NCI-H1417 (cell line): ENCODE data around the gene VRK2.
"Not testable (repeated sequence)": the region's sequence is repeated elsewhere in the genome, so short reads cannot be mapped to it uniquely, and the experiment has no call there.

Experiments
- DNase-seq, 3 experiments: peaks; one replicate each; lab custom pipeline; 2025; lab: John Stamatoyannopoulos, UW

The VRK2 gene

DNA sequence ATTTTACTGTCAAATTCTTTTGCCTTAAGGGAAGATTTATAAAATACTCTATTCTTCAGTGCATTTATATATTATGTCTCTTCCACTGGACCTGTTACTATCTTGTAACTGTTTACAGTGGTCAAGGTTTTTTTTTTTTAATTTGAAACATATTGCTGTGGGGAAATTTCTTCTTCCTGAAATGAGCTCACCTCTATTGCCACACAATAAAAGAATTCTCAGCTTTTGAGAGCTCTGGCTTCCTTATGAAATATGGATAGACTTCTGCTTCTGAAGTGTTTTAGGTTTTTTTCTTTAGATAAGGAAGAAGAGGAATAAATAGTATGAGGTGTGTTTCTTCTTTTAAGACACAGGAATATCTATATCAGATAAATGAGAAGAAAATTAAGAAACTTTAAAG, 7.7 kb downstream of the VRK2 start:
- DNase-seq, result no peak

DNA sequence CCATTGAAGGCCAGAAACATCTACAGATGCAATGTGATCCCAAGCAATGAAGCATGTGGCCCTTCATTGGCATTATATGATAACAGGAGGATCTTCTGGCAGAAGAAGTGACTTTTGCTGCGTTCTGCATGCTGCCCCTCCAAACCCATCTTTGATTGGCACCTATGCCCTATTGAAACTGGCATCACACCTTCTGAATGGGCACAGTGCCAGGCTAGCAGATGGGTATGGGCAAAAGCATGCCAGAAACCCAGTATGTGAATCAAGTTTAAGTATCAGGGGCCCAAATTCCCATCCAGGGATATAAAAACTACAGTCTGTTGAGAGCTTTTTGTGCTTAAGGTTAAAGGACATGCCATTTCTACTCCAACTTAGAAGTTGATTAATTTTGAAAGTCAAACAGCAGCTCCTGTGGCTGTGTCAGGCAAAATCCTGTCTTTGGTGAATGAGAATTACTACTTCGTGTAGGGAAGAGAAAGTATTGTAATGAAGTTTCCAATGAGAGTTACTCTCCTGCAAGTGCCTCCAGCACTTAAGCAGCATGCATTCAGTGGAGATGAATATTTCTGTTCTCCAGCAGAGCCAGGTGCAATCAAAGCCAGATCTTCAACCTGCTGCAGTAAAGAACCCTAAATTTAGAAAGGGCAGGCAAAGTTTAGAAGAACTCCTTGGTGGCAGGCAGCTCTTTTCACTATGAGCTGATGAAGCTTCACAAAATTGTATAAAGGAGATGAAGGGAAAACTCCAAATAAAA, 8.6 kb downstream of the VRK2 start:
- DNase-seq, result no peak

DNA sequence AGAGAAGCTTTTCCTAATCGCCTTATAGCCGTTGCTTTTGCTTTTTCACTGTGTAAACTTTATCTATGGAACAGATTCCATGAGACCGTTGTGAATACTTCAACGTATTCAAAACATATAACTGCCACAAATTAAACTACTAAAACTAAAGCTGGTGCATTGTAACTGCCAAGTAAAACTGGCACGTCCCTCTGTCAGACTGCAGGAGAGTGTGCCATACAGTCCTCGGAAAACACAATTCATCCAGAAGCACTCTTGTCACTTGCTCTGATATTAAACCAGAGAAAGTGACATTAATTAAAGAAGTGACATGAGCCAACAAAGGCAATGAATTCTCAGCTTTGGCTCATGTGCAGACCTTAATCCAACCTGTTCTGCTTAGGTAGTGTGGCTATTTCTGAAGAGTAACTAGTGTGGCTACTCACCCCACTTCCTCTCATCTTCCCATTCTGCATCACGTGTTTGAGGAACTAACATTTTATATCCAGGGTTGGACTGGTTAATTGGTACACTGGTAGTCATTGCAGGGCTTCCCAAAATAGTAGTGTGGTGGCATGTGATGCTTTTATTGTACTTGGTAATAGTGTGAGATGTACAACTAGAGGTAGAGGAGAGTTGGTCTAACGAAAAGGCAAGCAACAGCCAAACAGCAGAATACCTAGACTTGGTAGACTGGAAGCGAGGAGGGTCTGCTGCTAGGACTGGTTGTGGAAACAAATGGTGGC, 9.7 kb downstream of the VRK2 start:
- DNase-seq, result no peak

DNA sequence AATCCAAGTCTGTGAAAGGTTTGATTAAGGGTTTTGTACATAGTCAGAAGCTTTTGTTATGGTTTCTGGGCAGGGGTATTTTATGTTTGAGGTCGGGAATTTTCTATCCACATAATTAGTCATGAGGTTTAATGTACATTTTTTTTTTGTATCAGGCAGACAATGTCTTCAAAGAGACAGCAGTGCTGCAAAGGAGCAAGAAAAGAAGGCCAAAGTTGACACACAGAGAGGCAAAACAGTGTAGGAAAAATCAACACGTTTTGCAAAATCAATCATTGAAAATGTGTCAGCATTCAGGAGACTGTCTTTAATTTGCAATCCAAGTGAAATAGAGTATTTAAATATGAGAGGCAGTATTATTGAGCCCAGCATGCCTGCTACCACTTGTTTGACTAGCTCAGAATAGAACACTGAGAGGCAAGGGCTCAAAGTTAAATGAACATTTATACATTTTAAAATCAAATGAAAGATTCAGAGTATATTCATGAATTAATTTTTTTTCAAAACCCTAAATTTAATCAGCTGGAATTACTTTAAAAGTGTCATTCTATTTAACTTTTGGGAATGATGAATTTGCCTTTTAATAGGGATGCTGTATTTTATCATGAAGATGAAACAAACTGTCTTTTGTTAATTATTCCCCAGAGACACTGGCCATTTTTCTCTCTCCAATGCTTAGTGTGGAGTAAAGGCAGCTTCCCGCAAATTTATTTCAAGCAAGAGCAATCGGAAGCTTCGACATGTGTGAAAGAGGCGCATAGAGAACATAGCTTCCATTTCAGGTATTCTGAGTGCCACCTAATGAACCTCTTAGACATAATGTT, 11.3 kb downstream of the VRK2 start:
- DNase-seq, result peak in 1 of 3 experiments; percentile 49

DNA sequence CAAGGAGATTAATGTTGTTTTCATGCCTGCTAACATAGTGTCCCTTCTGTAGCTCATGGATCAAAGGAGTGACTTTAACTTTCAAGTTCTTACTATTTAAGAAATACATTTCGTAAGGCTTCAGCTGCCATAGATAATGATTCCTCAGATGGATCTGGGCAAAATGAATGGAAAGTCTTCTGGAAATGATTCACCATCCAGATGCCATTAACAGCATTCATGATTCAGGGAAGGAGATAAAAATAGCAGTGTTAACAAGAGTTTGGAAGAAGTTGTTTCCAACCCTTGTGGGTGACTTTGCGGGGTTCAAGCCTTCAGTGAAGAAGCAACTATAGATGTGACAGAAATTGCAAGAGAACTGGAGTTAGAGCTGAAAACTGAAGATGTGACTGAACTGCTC, 17.0 kb downstream of the VRK2 start:
- DNase-seq, result no peak

DNA sequence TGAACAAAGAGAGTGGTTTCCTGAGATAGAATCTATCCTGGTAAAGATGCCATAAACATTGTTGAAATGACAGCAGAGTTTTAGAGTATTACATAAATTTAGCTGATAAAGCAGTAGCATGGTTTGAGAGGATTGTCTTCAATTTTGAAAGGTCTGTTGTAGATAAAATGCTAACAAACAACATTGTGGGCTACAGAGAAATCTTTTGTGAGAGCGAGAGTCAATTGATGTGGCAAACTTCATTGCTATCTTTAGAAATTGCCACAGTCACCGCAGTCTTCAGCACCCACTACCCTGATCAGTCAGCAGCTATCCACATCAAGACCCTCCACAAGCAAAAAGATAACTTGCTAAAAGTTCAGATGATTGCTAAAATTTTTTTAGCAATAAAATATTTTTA, 17.5 kb downstream of the VRK2 start:
- DNase-seq, result no peak

DNA sequence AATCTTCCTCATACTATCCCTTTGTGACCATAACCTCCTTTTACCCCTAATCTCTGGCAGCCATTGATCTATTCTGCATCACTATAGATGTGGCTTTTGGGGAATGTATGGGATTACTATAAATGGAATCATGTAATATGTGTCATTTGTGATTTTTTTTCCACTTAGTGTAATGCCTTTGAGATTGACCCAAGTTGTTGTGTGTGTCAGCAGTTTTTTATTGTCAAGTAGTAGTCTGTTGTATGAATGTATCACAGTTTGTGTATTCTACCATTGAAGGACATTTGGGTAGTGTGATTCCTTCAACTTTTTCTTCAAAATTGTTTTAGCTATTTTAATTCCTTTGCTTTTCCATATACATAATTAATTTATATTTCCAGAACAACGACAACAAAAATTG, 18.6 kb downstream of the VRK2 start:
- DNase-seq, result no peak

DNA sequence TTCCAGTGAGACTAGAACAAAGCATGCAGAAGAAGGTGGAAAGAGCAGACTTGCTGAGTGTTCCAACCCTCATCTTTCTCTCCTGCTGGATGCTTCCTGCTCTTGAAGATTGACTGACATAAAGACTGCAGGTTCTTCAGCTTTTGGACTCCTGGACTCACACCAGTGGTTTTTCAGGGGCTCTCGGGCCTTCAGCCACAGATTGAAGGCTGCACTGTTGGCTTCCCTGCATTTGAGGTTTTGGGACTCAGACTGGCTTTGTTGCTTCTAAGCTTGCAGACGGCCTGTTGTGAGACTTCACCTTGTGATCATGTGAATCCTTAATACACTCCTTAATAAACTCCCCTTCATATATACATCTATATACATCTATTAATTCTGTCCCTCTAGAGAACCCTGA, 20.4 kb downstream of the VRK2 start:
- DNase-seq, result no peak

DNA sequence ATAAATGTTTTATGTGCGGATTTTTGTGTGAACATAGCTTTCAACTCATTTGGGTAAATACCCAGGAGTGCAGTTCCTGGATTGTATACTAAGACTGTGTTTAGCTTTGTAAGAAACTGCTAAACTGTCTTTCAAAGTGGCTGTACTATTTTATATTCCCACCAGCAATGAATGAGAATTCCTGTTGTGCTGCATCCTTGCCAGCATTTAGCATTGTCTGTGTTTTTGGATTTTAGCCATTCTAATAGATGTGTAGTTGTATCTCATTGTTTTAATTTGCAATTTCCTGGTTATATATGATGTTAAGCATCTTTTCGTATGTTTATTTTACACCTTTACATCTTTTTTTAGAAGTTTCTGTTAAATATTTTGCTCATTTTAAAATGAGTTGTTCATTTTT, 24.2 kb downstream of the VRK2 start:
- DNase-seq, result no peak

DNA sequence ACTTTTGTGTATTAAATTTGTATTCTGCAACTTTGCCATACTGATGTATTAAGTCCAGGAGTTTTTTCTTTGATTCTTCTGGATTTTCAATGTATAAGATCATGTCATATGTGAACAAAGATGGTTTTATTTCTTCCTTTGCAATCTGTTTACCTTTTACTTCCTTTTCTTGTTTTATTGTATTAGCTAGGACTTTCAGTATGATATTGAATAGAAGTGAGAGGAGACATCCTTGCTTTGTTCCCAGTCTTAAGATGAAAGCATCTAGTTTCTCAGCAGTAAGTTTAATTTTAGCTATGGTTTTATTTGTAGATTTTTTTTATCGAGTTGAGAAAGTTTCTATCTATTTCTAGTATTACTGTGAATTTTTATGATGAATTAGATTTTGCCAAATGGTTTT, 25.5 kb downstream of the VRK2 start:
- DNase-seq, result no peak

DNA sequence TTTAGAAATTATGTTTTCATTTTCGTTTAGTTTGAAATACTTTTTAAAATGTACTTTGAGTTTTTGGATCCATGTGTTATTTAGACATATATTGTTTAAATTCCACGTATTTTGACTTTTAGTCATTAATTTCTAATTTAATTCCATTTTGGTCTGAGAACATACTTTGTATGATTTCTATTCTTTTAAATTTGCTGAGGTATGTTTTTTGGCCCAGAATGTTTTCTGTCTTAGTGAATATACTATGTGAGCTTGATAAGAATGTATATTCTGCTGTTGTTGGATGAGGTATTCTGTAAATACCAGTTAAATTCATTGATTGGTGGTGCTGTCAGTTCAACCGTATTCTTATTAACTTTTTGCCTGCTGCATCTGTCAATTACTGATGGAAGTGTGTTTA, 26.4 kb downstream of the VRK2 start:
- DNase-seq, result no peak

DNA sequence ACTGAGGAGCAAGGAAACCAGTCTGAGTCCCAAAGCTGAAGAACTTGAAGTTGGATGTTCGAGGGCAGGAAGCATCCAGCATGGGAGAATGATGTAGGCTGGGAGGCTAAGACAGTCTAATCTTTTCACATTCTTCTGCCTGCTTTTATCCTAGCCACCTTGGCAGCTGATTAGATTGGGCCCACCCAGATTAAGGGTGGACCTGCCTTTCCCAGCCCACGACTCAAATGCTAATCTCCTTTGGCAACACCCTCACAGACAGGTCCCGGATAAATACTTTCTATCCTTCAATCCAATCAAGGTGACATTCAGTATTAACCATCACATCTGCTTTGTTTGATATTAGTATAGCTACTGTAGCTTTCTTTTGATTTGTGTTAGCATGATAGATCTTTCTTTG, 27.1 kb downstream of the VRK2 start:
- DNase-seq, result no peak

DNA sequence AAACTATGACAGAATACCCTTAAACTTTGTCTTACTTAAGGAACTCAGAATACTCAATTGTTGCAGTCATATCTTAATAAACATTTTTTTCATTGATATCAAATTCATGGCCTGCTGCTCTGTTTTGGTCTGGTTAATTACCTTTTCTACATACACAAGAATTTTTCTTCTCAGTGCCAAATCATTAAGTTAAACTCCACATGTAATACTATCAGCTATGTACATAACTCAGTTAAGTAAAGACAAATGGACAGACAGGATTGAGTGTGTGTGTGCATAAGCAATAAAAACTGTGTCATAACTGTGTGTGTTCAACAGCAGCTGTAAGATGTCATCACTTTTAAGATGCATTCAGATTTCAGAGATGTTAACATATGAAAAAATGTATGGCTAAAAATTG, 34.4 kb downstream of the VRK2 start:
- peak in 1 of 3 experiments; percentile 44 for DNase-seq

DNA sequence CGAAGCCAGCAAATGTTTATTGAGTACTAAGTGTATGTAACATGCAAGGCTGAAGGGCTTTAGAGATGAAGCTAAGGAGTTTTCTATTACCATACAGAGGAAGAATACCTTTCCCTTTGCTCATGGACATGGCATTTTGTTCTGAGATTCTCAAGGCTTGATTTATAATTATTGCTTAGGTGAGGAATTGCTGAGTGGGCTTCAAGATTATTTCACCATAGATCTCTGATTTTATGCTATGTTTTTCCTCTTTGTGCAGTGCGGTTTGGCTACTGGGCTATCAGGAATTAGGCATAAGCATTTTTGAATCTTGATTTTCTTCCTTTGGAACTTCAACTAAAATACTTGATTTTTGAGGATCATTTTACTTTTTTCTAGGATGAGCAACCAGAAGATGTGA, 42.5 kb downstream of the VRK2 start:
- no peak for DNase-seq

DNA sequence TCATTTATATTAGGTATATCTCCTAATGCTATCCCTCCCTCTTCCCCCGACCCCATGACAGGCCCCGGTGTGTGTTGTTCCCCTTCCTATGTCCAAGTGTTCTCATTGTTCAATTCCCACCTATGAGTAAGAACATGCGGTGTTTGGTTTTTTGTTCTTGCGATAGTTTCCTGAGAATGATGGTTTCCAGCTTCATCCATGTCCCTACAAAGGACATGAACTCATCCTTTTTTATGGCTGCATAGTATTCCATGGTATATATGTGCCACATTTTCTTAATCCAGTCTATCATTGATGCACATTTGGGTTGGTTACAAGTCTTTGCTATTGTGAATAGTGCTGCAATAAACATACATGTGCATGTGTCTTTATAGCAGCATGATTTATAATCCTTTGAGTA, 46.2 kb downstream of the VRK2 start:
- DNase-seq, result not testable (repeated sequence)

DNA sequence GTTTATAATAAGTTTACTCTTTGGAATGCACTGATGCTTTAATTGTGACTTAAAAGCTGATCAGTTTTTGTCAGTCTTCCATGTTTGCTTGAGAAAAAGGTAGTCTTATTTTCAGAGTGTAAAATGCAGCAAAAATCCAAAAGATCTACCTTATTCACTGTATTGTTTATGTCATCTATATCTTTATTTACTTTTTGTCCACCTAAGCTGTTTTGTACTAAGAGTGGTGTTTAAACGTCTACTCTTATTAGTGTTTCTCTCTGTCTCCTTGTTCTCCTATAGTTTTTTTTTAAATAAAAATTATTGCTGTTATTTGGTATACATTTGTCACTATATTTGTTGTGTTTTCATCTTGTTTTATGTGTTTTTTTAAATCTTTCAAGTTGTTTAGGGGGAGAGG, 50.4 kb downstream of the VRK2 start:
- no peak for DNase-seq

DNA sequence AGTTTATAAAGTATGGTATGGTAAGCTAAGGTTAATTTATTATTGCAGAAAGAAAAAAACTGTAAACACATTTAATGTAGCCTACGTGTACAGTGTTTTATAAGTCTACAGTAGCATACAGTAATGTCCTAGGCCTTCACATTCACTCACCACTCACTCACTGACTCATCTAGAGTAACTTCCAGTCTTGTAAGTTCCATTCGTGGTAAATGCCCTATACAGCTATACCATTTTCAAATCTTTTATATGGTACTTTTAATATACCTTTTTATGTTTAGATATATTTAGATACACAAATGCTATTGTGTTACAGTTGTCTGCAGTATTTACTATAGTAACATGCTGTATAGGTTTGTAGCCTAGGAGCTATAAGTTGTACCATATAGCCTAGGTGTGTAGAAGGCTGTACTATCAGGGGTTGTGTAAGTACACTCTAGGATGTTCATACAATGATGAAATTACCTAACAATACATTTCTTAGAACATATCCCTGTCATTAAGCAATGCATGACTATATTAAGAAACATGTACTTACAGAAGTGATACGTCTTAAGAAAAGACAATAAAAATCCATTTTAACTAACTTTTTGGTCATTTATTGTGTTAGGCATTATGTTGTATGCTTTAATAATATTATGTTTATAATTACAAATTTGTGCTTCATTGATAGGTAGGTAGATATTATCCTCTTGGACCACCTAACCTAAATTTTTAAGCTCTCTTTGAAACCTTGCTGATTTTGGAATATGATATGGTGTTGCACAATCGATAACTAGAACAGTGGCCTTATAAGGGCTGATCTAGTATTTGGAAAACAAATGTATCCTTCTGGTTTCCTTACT, 51.9 kb downstream of the VRK2 start:
- DNase-seq, result no peak

DNA sequence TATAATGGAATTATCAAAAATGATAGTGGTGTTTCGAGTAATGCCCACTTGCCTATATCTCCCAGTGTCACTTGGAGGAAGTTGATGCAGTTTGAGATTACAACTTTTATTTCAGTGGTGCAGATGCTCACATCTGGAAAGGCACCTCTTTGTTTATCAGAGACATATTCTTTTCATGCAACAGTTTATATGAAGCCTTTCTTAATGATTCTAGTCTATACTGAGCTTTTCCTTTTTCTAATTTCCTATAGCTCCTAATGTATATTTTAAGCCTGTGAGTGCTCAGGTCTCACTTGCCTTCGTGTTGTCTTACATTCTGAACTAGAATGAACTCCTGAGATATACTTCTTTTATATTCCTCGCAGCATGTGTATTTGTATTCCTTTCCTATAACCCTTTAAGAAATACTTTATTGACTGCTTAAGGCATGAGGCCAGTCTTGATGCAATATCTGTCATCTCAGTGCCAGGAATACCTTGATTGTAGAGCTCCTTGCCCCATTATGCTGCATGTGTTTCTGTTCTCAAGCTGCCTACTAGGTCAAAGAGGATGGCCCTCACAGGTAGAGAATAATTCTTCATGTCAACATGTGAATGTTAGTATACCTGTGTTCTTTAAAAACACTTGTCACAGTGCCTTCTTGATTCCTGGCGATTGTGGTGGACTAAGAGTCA, 52.6 kb downstream of the VRK2 start:
- DNase-seq, result no peak

DNA sequence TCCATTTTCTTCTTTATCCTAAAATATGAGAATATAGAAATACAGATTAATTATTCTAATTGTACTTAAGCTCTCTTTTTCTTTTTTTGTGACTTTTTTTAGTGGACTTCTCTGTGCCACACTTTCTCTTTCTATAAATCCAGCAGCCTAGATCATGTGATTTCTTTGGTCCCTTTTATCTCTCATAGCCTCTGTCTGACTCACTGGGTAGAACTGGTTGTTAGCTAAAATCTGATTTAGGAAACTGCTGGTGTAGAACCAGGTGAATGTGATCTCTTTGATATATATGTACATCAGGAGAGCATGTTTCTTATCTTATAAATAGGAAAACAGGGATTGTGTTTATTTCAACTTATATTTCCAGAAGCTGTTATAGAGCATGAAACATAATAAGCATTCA, 54.9 kb downstream of the VRK2 start:
- DNase-seq, result no peak

DNA sequence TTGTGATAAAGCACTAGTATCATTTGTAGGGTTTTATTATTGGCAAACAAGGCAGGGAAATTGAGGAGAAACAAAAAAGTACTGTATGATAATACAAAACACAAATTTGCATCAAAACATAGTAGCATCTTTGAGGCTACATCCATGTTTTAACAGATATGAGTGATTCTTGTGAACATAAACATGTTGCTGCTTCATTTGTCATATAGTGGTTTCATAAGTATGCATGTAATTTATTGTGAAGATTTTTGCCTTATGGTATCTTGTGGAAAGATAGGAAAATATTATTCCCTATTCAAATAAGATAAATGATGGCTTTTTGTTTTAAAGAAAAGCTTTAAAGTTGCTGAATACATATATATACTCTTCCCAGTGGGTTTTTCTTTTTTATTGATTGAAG, 60.3 kb downstream of the VRK2 start:
- no peak for DNase-seq
